ENCODE measurements around the gene WDR7. TPM values are rescaled to one million over a fixed set of nuclear protein-coding genes. Genes with fewer than 3 reads are reported as not detected.

Gene WDR7
- total and polyA plus RNA-seq, 2 experiments from 2014 or later: 7.0 to 14.8 TPM

GRCh38 chr18:56947236-56947635 is 296.1 kb downstream of the WDR7 start (continued):
- no peak for TF ChIP-seq ZNF462 (CRISPR knock-in tag; IDR thresholded peaks at IDR 0.05)
- no peak for TF ChIP-seq CTCF (conservative IDR thresholded peaks at IDR 0.05; ENCODE audit: low read depth in 2 of 2)
- no peak for TF ChIP-seq ZNF114 (CRISPR knock-in tag; IDR thresholded peaks at IDR 0.05)

- H3K36me3 Mint-ChIP-seq (ENCODE audit: low read depth): no peaks in the 10 kb centered on the region
- DNase-seq (ENCODE audit: low spot score): no peak
- no peak overlapping the region for H3K4me3 Mint-ChIP-seq
- H3K4me1 Mint-ChIP-seq: peaks cover 3% of the 10 kb centered on the region; the same call in 2 of the 3 replicates
- Histone ChIP-seq H3K4me1 (ENCODE audit: insufficient read depth) (no peaks in the 10 kb centered on the region), H3K36me3 (ENCODE audit: insufficient read depth) (no peaks in the 10 kb centered on the region), H2AFZ (no peak overlapping the region), H3K27me3 (ENCODE audit: insufficient read depth) (no peaks in the 10 kb centered on the region), H3K9me2 (ENCODE audit: insufficient read depth) (no peaks in the 10 kb centered on the region), H3K27ac (ENCODE audit: low read depth) (no peak overlapping the region), H3K79me2 (replicated peaks; ENCODE audit: insufficient read depth) (no peaks in the 10 kb centered on the region), H3F3A (replicated peaks; ENCODE audit: low read depth) (no peaks in the 10 kb centered on the region), H3K4me2 (no peak overlapping the region), H3K4me3 (no peak overlapping the region), H4K20me1 (replicated peaks; ENCODE audit: insufficient read depth) (no peaks in the 10 kb centered on the region)
- H3K27me3 Mint-ChIP-seq (ENCODE audit: insufficient read depth, low read depth, poor library complexity): peaks cover 3% of the 10 kb centered on the region
- peak; percentile 55; the same call in 2 of the 3 replicates for ATAC-seq
- H3K27ac Mint-ChIP-seq: peak overlapping the region; percentile 90; the same call in 1 of the 2 replicates
- no peaks in the 10 kb centered on the region for H3K9me3 Mint-ChIP-seq
- no peak for TF ChIP-seq ZNF331 (CRISPR knock-in tag; IDR thresholded peaks at IDR 0.05; ENCODE audit: low read depth)
- no peak for TF ChIP-seq EZH2 (IDR thresholded peaks at IDR 0.05; ENCODE audit: low read depth, unreplicated experiment)
- no peak for TF ChIP-seq ZNF462 (CRISPR knock-in tag; IDR thresholded peaks at IDR 0.05)
- no peak for TF ChIP-seq JUNB (IDR thresholded peaks at IDR 0.05; ENCODE audit: unreplicated experiment)
- TF ChIP-seq CREB1 (CRISPR knock-in tag; IDR thresholded peaks at IDR 0.05; ENCODE audit: low read depth): no peak
- no peak for TF ChIP-seq POLR2AphosphoS5 (IDR thresholded peaks at IDR 0.05; ENCODE audit: low read depth)
- TF ChIP-seq NANOG (IDR thresholded peaks at IDR 0.05; ENCODE audit: borderline replicate concordance): no peak
Observed at GRCh38 chr18:56952026-56952425, 300.9 kb downstream of the WDR7 start.
